Measurements from ENCODE around the gene SVIL. TPM values are rescaled to one million over a fixed set of nuclear protein-coding genes. Genes with fewer than 3 reads are reported as not detected.

The SVIL gene
- total and polyA plus RNA-seq, 2 donors (not counting 1 experiment from before 2014, with no cell fraction given), result 0.74 to 0.88 TPM

- Histone ChIP-seq H3K4me1 (ENCODE audit: control insufficient read depth in 2 of 2, insufficient read depth in 2 of 2, low read length in 2 of 2) (no peaks in the 10 kb centered on the region), H3K4me2 (replicated peaks; ENCODE audit: low read depth, low read length, poor library complexity, severe bottlenecking) (no peak overlapping the region), H3K4me3 (ENCODE audit: control extremely low read depth in 1 of 5, extremely low read depth in 1 of 5, insufficient read depth in 1 of 5, low read depth in 2 of 5, low read length in 4 of 5) (no peak overlapping the region), H4K20me1 (ENCODE audit: control insufficient read depth, insufficient read depth, low read length, poor library complexity, severe bottlenecking) (no peaks in the 10 kb centered on the region), H3K36me3 (replicated peaks in 1 of 2; ENCODE audit: control extremely low read depth in 1 of 2, control insufficient read depth in 1 of 2, extremely low read depth in 1 of 2, insufficient read depth in 2 of 2, low read length in 1 of 2) (no peaks in the 10 kb centered on the region), H3K9ac (ENCODE audit: low read length) (no peak overlapping the region), H2AFZ (ENCODE audit: insufficient read depth, low read depth, low read length, poor library complexity, severe bottlenecking) (no peak overlapping the region), H3K9me3 (ENCODE audit: control extremely low read depth in 1 of 3, control insufficient read depth in 2 of 3, insufficient read depth in 1 of 3, low read length in 2 of 3) (no peaks in the 10 kb centered on the region), H3K27ac (ENCODE audit: low read length in 2 of 2) (no peak overlapping the region), H3K27me3 (replicated peaks in 1 of 4; ENCODE audit: control extremely low read depth in 1 of 4, control insufficient read depth in 3 of 4, insufficient read depth in 4 of 4, low read length in 3 of 4) (no peaks in the 10 kb centered on the region), H3K79me2 (ENCODE audit: control insufficient read depth, insufficient read depth, low read length) (no peaks in the 10 kb centered on the region)
- CTCF ChIA-PET, result no interaction called here
- no peak for TF ChIP-seq EZH2 (IDR thresholded peaks at IDR 0.05; ENCODE audit: borderline replicate concordance, insufficient read depth, low read depth, low read length, poor library complexity, severe bottlenecking)
- no peak for TF ChIP-seq CTCF (IDR thresholded peaks at IDR 0.05)
- POLR2A ChIA-PET, result no interaction called here
- intact Hi-C loops (cut with micrococcal nuclease), result no loop called here
- ATAC-seq (ENCODE audit: low read depth) (no peak), DNase-seq (no peak)
- WGBS (ENCODE audit: insufficient coverage), result 86% methylated on average over 4 of the region's 8 CpGs
- H3K9me3 Mint-ChIP-seq (ENCODE audit: insufficient read depth), result no peaks in the 10 kb centered on the region
- H3K27me3 Mint-ChIP-seq, result no peaks in the 10 kb centered on the region
- H3K4me1 Mint-ChIP-seq, result no peaks in the 10 kb centered on the region
- H3K4me3 Mint-ChIP-seq, result no peak overlapping the region
- no peak overlapping the region for H3K27ac Mint-ChIP-seq
Observed at GRCh38 chr10:29555746-29556481, 78.9 kb downstream of the SVIL start.

GRCh38 chr10:29555091-29555745 lies 79.6 kb downstream of the SVIL start:
- no peak for TF ChIP-seq CTCF (IDR thresholded peaks at IDR 0.05)
- TF ChIP-seq EZH2 (IDR thresholded peaks at IDR 0.05; ENCODE audit: borderline replicate concordance, insufficient read depth, low read depth, low read length, poor library complexity, severe bottlenecking), result no peak

More at GRCh38 chr10:29555091-29555745, 79.6 kb downstream of the SVIL start:
- Histone ChIP-seq H4K20me1 (ENCODE audit: control insufficient read depth, insufficient read depth, low read length, poor library complexity, severe bottlenecking) (no peaks in the 10 kb centered on the region), H3K9me3 (ENCODE audit: control extremely low read depth in 1 of 3, control insufficient read depth in 2 of 3, insufficient read depth in 1 of 3, low read length in 2 of 3) (no peaks in the 10 kb centered on the region), H2AFZ (ENCODE audit: insufficient read depth, low read depth, low read length, poor library complexity, severe bottlenecking) (no peak overlapping the region), H3K9ac (ENCODE audit: low read length) (no peak overlapping the region), H3K79me2 (ENCODE audit: control insufficient read depth, insufficient read depth, low read length) (no peaks in the 10 kb centered on the region), H3K4me3 (ENCODE audit: control extremely low read depth in 1 of 5, extremely low read depth in 1 of 5, insufficient read depth in 1 of 5, low read depth in 2 of 5, low read length in 4 of 5) (no peak overlapping the region), H3K27me3 (replicated peaks in 1 of 4; ENCODE audit: control extremely low read depth in 1 of 4, control insufficient read depth in 3 of 4, insufficient read depth in 4 of 4, low read length in 3 of 4) (no peaks in the 10 kb centered on the region), H3K4me1 (ENCODE audit: control insufficient read depth in 2 of 2, insufficient read depth in 2 of 2, low read length in 2 of 2) (no peaks in the 10 kb centered on the region), H3K27ac (ENCODE audit: low read length in 2 of 2) (no peak overlapping the region), H3K4me2 (replicated peaks; ENCODE audit: low read depth, low read length, poor library complexity, severe bottlenecking) (no peak overlapping the region), H3K36me3 (replicated peaks in 1 of 2; ENCODE audit: control extremely low read depth in 1 of 2, control insufficient read depth in 1 of 2, extremely low read depth in 1 of 2, insufficient read depth in 2 of 2, low read length in 1 of 2) (no peaks in the 10 kb centered on the region)
- no peak overlapping the region for H3K27ac Mint-ChIP-seq
- H3K9me3 Mint-ChIP-seq (ENCODE audit: insufficient read depth), result no peaks in the 10 kb centered on the region
- DNase-seq (no peak), ATAC-seq (ENCODE audit: low read depth) (no peak)
- no CpG with 5 or more reads among the region's 6 CpGs for WGBS (ENCODE audit: insufficient coverage)
- ChIA-PET CTCF (no interaction called here), POLR2A (no interaction called here)
- intact Hi-C loops (cut with micrococcal nuclease), result no loop called here
- H3K4me1 Mint-ChIP-seq, result no peaks in the 10 kb centered on the region
- H3K4me3 Mint-ChIP-seq, result no peak overlapping the region
- H3K27me3 Mint-ChIP-seq, result no peaks in the 10 kb centered on the region
